RWPE2 (cell line): ENCODE data around the gene PAWR.

Source experiments
- ATAC-seq: fragments of 200-7000 bp; cut with Tn5 transposase; 3 replicates; pipeline ENCODE4 v1.9.1; 2021; ENCODE audit warnings: low read depth
- DNase-seq: peaks from one replicate; pipeline ENCODE4 v3.0.0-alpha.2; 2020; ENCODE audit warnings: low spot score
- H3K27ac ChIP-seq: fragments of 450-650 bp; 2 replicates; pipeline ENCODE4 v1.5.1; 2017; ENCODE audit warnings: mild to moderate bottlenecking; ENCODE audit not compliant: poor library complexity, severe bottlenecking
- H3K27me3 ChIP-seq: fragments of 250-450 bp; sonication (Bioruptor Pico); 2 replicates; pipeline ENCODE4 v1.5.1; 2021; ENCODE audit warnings: mild to moderate bottlenecking, moderate library complexity; ENCODE audit not compliant: insufficient read depth, poor library complexity, severe bottlenecking
- H3K36me3 ChIP-seq: fragments of 250-450 bp; sonication (Bioruptor Pico); 2 replicates; pipeline ENCODE4 v1.5.1; 2020; ENCODE audit warnings: low read depth, mild to moderate bottlenecking, moderate library complexity
- H3K4me1 ChIP-seq: fragments of 250-450 bp; sonication (Bioruptor Pico); 2 replicates; pipeline ENCODE4 v1.5.1; 2021; ENCODE audit warnings: mild to moderate bottlenecking, moderate library complexity; ENCODE audit not compliant: insufficient read depth, poor library complexity, severe bottlenecking
- H3K4me3 ChIP-seq: fragments of 250-450 bp; sonication (Bioruptor Pico); 2 replicates; pipeline ENCODE4 v1.5.1; 2021; ENCODE audit warnings: mild to moderate bottlenecking, moderate library complexity; ENCODE audit not compliant: severe bottlenecking
- H3K9me3 ChIP-seq: fragments of 250-450 bp; sonication (Bioruptor Pico); 2 replicates; pipeline ENCODE4 v1.5.1; 2021; ENCODE audit warnings: mild to moderate bottlenecking, moderate library complexity; ENCODE audit not compliant: severe bottlenecking
- TF ChIP-seq, protein P1 (sequence below): fragments of 450-650 bp; IDR thresholded peaks from one replicate; pipeline ENCODE4 v1.5.1; 2017; ENCODE audit warnings: mild to moderate bottlenecking, moderate library complexity; ENCODE audit not compliant: poor library complexity, severe bottlenecking

The PAWR gene

DNA sequence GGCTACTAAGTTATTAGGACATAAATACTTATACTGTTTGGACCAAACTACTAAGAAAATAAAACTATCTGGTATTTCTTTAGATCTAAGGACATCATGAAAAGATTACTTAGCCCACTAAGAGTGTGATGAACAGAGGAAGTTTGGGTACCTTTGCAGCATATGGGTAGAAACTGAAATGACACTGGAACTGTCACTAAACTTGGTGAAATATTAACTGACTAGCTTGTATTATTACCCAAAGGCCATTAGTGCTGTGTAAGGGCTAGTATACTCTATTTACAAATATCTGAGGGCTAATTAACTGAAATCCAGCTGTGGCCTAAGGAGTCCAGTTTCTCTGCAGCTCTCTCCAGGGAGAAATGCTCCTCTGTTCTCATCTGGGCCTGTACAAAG lies 45.5 kb downstream of the PAWR start:
- no peaks in the 10 kb centered on the region for H3K4me1 ChIP-seq
- TF ChIP-seq, protein P1, sequence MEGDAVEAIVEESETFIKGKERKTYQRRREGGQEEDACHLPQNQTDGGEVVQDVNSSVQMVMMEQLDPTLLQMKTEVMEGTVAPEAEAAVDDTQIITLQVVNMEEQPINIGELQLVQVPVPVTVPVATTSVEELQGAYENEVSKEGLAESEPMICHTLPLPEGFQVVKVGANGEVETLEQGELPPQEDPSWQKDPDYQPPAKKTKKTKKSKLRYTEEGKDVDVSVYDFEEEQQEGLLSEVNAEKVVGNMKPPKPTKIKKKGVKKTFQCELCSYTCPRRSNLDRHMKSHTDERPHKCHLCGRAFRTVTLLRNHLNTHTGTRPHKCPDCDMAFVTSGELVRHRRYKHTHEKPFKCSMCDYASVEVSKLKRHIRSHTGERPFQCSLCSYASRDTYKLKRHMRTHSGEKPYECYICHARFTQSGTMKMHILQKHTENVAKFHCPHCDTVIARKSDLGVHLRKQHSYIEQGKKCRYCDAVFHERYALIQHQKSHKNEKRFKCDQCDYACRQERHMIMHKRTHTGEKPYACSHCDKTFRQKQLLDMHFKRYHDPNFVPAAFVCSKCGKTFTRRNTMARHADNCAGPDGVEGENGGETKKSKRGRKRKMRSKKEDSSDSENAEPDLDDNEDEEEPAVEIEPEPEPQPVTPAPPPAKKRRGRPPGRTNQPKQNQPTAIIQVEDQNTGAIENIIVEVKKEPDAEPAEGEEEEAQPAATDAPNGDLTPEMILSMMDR = no peak
- H3K4me3 ChIP-seq = no peak overlapping the region
- ATAC-seq (0 out of 3 replicates have a peak, but pooled peaks have one; percentile 25), DNase-seq (no peak)
- no peaks in the 10 kb centered on the region for H3K9me3 ChIP-seq
- H3K27me3 ChIP-seq = no peaks in the 10 kb centered on the region
- no peak overlapping the region for H3K27ac ChIP-seq
- peaks cover 29% of the 10 kb centered on the region for H3K36me3 ChIP-seq

DNA sequence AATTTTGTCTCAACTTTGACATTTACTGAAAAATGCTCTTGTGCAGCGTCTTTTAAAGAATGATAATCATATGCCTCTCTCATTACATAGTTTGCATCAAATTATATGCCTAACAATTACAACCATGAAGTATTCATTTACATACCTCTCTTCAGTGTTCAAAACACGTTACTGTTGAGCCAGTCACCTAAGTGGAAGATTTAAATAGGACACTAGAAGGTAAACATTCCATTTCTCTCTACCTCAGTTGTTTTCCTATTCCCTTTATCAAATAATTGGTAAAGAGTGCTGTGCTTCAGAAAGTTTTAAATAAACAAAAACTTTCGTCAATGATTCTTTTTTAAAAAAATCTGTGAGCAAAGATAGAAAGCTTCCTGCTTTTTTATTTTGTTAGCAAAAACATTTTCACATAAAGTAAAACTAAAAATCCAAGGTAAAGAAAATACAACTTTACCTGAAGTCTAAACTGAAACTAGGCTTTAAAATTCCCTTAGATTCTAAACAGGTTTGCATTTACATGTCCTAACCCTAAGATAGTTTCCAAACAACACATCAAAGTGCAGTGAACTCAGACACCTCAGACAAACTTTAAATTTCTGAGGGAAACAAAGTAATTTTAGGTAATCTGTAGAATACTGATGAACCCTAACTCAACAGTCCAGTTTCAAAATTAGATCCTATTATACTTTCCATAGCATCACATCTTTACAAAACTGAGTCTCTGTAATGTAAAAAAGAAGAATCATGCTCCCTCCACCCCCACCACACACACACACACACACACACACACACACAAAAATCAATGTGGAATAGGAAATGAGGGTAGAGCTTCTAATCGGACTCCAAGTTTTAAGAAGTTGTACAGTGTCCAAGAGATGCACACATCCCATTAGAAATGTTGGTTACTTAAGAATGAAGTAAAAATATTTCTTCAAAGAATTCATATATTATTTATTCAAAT lies 46.2 kb downstream of the PAWR start:
- H3K4me3 ChIP-seq = no peak overlapping the region
- H3K27me3 ChIP-seq = no peaks in the 10 kb centered on the region
- no peaks in the 10 kb centered on the region for H3K4me1 ChIP-seq
- TF ChIP-seq, protein P1 = no peak
- peaks cover 22% of the 10 kb centered on the region for H3K36me3 ChIP-seq
- no peaks in the 10 kb centered on the region for H3K9me3 ChIP-seq
- H3K27ac ChIP-seq = no peak overlapping the region
- ATAC-seq = no peak
- no peak for DNase-seq

DNA sequence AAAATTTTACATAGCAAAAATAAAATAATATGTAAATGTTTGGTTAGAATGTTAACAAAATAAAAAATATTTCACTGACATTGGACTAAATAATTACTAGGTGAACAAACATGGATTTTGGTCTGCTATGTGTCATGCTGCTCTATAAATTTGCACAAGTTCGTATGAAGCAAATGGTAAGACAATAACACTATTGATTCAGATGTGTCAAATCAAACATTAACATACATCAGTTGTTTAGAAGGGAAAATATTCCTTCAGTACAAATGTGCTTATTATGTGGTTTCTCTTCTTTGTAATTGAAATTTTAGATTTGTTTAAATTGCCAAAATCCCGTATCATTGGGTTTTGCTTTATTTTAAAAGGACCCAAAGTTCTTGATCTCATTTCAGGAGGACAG lies 46.9 kb downstream of the PAWR start:
- Histone ChIP-seq H3K4me1 (no peaks in the 10 kb centered on the region), H3K27ac (no peak overlapping the region), H3K36me3 (0 out of 2 replicates have a peak, but pooled peaks cover 17% of the 10 kb centered on the region), H3K27me3 (no peaks in the 10 kb centered on the region), H3K9me3 (no peaks in the 10 kb centered on the region), H3K4me3 (no peak overlapping the region)
- ATAC-seq (no peak), DNase-seq (no peak)
- TF ChIP-seq, protein P1 = no peak

DNA sequence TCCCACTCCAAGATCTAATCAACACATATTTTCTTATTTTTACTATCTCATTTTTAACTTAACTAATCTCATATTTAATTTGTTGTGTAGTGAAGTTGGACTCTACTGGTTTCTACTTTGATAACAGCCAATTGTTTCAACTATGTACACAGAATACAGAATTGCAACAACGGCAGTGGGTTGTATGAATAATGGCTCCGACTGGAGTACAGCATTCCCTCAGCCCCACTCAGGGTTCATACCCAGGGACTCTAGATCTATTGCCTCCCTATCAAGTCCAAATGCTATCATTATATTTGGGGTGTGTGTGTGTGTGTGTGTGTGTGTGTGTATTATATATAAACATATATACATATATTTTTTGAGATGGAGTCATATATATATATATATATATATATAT lies 52.3 kb downstream of the PAWR start:
- Histone ChIP-seq H3K27ac (no peak overlapping the region), H3K36me3 (0 out of 2 replicates have a peak, but pooled peaks cover 8% of the 10 kb centered on the region), H3K4me1 (peaks cover 34% of the 10 kb centered on the region), H3K9me3 (no peaks in the 10 kb centered on the region), H3K4me3 (no peak overlapping the region), H3K27me3 (no peaks in the 10 kb centered on the region)
- no peak for DNase-seq
- ATAC-seq = no peak
- TF ChIP-seq, protein P1 = no peak

DNA sequence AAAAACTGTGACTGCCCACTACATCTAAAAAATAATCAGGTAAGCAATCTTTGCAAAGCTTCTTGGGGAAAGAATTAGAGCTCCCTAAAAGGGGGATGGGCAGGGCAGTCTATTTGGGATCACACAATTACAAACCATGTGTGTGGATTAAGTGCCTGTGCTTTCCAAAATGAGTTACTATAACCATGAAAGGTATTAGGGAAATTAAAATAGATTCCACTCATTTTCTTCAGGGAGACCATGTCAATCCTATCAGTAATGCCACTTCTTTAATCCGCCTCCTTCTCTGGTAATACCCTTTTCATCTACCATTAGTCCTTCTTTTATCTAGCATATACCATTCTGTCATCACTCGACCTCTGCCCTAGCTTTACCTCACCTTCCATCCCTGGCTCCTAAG lies 53.7 kb downstream of the PAWR start:
- Histone ChIP-seq H3K36me3 (0 out of 2 replicates have a peak, but pooled peaks cover 2% of the 10 kb centered on the region), H3K4me1 (peaks cover 34% of the 10 kb centered on the region), H3K27me3 (no peaks in the 10 kb centered on the region), H3K9me3 (no peaks in the 10 kb centered on the region), H3K4me3 (no peak overlapping the region), H3K27ac (peak overlapping the region; percentile 59)
- TF ChIP-seq, protein P1 = no peak
- ATAC-seq = no peak
- no peak for DNase-seq
